Esophagus squamous epithelium (tissue), 5 donors: ENCODE data around the gene APPBP2. TPM values are rescaled to one million over a fixed set of nuclear protein-coding genes. Genes with fewer than 3 reads are reported as not detected.

ENCODE experiments used
- DNase-seq: peaks from one replicate; lab custom pipeline; 2025; lab: John Stamatoyannopoulos, UW
- H3K27ac ChIP-seq, 4 donors: fragments of 200-600 bp; sonication (generic); one replicate each; pipeline ENCODE4 v1.5.1; 2016 to 2019; ENCODE audit warnings: mild to moderate bottlenecking in 1 of 4
- H3K27me3 ChIP-seq, 4 donors: fragments of 200-600 bp; sonication (generic); 1 replicate in 3 of 4; 2 replicates in 1 of 4; pipeline versions ENCODE4 v1.5.1 to v1.6.0; 2017 to 2021; ENCODE audit warnings: antibody characterized with exemption in 1 of 4
- H3K36me3 ChIP-seq, 3 donors: fragments of 200-600 bp; sonication (generic); one replicate each; pipeline ENCODE4 v1.5.1; 2016 to 2019
- H3K4me1 ChIP-seq, 3 donors: fragments of 200-600 bp; sonication (generic); one replicate each; pipeline ENCODE4 v1.5.1; 2017 to 2019
- H3K4me3 ChIP-seq, 4 donors: fragments of 200-600 bp; sonication (generic); 1 replicate in 3 of 4; 2 replicates in 1 of 4; pipeline ENCODE4 v1.5.1; 2016 to 2019; ENCODE audit warnings: mild to moderate bottlenecking in 2 of 4, moderate library complexity in 1 of 4
- H3K9me3 ChIP-seq, 3 donors: fragments of 200-600 bp; sonication (generic); one replicate each; pipeline ENCODE4 v1.5.1; 2016 to 2019
- POLR2A ChIP-seq, 4 donors: fragments of 450-650 bp; IDR thresholded peaks; one replicate each; pipeline ENCODE4 v1.6.1; 2017; ENCODE audit warnings: antibody characterized with exemption in 4 of 4, mild to moderate bottlenecking in 4 of 4, moderate library complexity in 3 of 4
- WGBS, 2 donors: methylation state at CpG; one replicate each; pipeline ENCODE4 v1.1.5; 2018; 5-methylcytosine and 5-hydroxymethylcytosine counted together
- intact Hi-C: fragments of 100-400 bp; cut with DNase I; formaldehyde crosslinking; loops from one replicate; pipeline ENCODE4 v1.15.0; 2022
- total RNA-seq, 4 donors: library from RNA; depleted of rRNA; stranded (reverse); fragments of >200 nt; gene quantifications; one replicate each; pipeline ENCODE4 v1.1.0, GENCODE V29; 2016
- TF ChIP-seq, protein P1 (sequence below), 6 experiments: fragments of 450-650 bp in 4 of 6; fragments of 200-600 bp in 2 of 6; sonication (generic) in 2 of 6; IDR thresholded peaks; one replicate each; pipeline ENCODE4 v1.5.1; 2016 to 2019; ENCODE audit warnings: antibody characterized with exemption in 6 of 6, mild to moderate bottlenecking in 4 of 6, moderate library complexity in 4 of 6
- donor health status: DM: yes; HTN: yes; CAD: no.

APPBP2 gene
- total RNA-seq, 4 donors from 2014 or later = 9.7 to 26.3 (median 16.0) TPM

DNA sequence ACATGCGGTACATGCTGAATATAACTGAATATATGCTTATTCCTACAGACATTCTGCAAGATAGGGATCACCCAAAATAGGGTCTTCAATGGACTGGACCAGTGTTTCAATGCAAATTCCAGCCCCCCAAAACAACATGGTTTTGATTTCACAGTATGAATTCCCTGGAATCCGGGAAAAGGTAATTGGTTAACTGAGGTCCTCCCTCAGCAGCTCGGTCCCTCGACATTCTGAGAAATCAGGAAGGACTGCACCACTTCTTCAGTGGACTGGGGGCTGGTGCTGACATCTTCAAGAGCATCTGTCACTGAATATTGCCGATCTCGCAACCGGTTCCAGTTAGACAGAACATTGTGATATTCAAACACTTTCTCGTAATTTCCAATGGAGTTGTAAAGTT is 78.7 kb downstream of the APPBP2 start:
- WGBS, 2 donors = 95 to 98% methylated on average over 8 of the region's 8 CpGs

DNA sequence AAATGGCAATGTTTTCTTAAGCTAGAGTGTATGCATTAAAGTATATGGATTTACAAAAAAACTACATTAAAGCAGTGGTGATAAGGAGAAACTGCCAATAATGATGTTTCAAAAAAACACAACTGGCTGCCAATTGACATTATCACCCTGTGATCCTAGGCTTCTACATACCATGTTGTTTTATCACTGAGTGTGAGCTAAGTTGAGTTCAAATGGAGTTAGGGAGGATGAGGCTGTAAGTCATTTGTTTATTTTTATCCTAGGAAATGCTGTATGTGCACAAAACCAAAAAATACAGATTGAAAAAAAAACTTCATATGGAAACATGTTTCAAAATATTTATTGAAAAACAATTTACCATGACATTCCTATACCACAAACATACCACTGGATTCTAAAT is 80.9 kb downstream of the APPBP2 start:
- DNase-seq = no peak
- Histone ChIP-seq H3K27ac (no peak overlapping the region), H3K9me3 (no peaks in the 10 kb centered on the region), H3K27me3 (no peaks in the 10 kb centered on the region), H3K4me1 (peaks cover 0 to 23% (median 9%) of the 10 kb centered on the region in 3 donors), H3K36me3 (peaks cover 0 to 57% (median 12%) of the 10 kb centered on the region in 3 donors), H3K4me3 (no peak overlapping the region)
- intact Hi-C loops = no loop called here
- TF ChIP-seq POLR2A (IDR thresholded peaks at IDR 0.05) = no peak
- TF ChIP-seq, protein P1, sequence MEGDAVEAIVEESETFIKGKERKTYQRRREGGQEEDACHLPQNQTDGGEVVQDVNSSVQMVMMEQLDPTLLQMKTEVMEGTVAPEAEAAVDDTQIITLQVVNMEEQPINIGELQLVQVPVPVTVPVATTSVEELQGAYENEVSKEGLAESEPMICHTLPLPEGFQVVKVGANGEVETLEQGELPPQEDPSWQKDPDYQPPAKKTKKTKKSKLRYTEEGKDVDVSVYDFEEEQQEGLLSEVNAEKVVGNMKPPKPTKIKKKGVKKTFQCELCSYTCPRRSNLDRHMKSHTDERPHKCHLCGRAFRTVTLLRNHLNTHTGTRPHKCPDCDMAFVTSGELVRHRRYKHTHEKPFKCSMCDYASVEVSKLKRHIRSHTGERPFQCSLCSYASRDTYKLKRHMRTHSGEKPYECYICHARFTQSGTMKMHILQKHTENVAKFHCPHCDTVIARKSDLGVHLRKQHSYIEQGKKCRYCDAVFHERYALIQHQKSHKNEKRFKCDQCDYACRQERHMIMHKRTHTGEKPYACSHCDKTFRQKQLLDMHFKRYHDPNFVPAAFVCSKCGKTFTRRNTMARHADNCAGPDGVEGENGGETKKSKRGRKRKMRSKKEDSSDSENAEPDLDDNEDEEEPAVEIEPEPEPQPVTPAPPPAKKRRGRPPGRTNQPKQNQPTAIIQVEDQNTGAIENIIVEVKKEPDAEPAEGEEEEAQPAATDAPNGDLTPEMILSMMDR (IDR thresholded peaks at IDR 0.05) = no peak

More for the DNA sequence above, 78.7 kb downstream of the APPBP2 start:
- Histone ChIP-seq H3K36me3 (peaks cover 0 to 79% (median 20%) of the 10 kb centered on the region in 3 donors), H3K4me1 (peaks cover 0 to 19% (median 6%) of the 10 kb centered on the region in 3 donors), H3K27me3 (no peaks in the 10 kb centered on the region), H3K4me3 (no peak overlapping the region), H3K27ac (no peak overlapping the region), H3K9me3 (no peaks in the 10 kb centered on the region)
- DNase-seq = no peak
- TF ChIP-seq, protein P1 (IDR thresholded peaks at IDR 0.05) = no peak
- TF ChIP-seq POLR2A (IDR thresholded peaks at IDR 0.05) = no peak
- intact Hi-C loops = no loop called here

DNA sequence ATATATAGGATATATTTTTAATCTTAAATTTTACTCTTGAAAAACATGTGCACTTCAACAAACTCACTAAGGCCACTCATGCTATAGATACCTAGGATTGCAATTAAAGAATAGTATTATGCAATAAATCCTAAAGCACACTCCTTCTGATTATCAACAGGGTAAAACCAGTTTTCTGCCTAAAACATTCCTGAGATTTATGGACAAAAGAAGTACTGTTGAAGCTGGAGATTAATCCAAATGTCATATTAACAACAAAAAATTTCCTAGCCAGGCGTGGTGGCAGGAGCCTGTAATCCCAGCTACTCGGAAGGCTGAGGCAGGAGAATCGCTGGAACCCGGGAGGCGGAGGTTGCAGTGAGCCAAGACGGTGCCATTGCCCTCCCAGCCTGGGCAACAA is 82.3 kb downstream of the APPBP2 start:
- Histone ChIP-seq H3K9me3 (no peaks in the 10 kb centered on the region), H3K4me1 (peaks cover 0 to 23% (median 9%) of the 10 kb centered on the region in 3 donors), H3K4me3 (no peak overlapping the region), H3K27ac (peak overlapping the region in 1 of 4 donors; percentile 6), H3K36me3 (peaks cover 0 to 43% (median 10%) of the 10 kb centered on the region in 3 donors), H3K27me3 (no peaks in the 10 kb centered on the region)
- intact Hi-C loops = no loop called here
- no peak for TF ChIP-seq POLR2A (IDR thresholded peaks at IDR 0.05)
- TF ChIP-seq, protein P1 (IDR thresholded peaks at IDR 0.05) = no peak
- DNase-seq = no peak
- 28 to 51% methylated on average over 6 of the region's 6 CpGs for WGBS, 2 donors

DNA sequence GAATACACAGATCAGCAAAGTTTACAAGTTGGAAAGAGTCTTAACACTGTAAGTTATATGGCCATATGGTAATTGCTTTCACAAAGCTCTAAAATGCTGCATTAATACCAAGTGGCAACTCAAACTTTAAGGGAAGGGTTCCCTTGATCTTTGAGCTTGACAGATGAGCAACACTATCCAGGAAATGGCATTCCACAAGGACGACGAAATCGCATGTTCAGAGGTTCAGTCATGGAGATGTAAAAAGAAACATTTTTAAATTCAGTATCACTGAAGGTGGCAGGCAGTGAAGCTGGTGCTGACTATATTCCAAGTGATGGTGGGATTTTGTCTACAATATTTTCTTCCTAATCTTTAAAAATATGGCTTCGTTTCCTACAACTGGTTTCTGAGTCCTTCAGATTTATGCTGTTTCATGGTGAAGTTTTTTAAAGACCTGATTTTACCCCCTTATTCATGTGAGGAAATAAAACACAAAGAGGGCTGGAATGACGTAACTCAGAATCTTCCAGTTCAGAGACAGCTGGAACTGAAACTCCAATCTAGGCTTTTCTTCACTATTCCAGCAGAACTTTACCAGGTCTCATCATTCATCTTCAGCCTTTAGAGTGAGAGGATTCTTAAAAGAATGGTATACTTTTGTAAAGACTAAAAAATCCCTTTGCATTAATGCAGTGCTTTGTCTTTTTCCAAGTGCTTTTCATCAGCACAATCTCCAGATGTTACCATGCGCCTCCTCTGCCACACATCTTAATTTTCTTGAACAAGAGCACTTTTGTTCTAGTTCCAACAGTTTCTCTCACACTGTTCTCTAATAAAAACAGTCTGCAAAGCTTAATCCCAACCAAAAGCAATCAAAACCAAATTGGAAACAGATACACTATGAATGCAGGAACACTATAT is 83.5 kb downstream of the APPBP2 start:
- peaks cover 0 to 23% (median 9%) of the 10 kb centered on the region in 3 donors for H3K4me1 ChIP-seq
- H3K4me3 ChIP-seq = no peak overlapping the region
- no peak for DNase-seq
- peaks cover 0 to 31% (median 2%) of the 10 kb centered on the region in 3 donors for H3K36me3 ChIP-seq
- H3K27me3 ChIP-seq = no peaks in the 10 kb centered on the region
- TF ChIP-seq, protein P1 (IDR thresholded peaks at IDR 0.05) = no peak
- TF ChIP-seq POLR2A (IDR thresholded peaks at IDR 0.05) = no peak
- 62 to 64% methylated on average over 6 of the region's 6 CpGs for WGBS, 2 donors
- no peak overlapping the region for H3K27ac ChIP-seq
- intact Hi-C loops = no loop called here
- no peaks in the 10 kb centered on the region for H3K9me3 ChIP-seq

DNA sequence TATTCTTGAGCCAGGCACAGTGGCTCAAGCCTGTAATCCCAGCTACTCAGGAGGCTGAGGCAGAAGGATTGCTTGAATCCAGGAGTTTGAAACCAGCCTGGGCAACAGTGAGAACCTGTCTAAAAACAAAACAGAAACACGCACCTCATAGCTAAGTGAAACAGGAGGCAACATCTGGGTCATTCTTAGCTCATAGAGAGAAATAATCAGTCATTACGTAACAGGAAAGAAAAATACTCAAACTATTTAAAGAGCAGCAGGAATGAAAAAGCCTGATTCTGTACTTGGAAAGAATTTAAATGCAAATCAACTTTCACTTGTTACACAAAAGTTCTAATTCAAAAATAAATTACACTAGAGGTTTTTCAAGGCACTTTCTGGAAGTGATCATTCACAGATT is 86.5 kb downstream of the APPBP2 start:
- intact Hi-C loops = loop anchor here (10.0 kb wide), 1 partner anchor 305 kb away; no protein-coding TSS in a partner anchor
- 15 to 17% methylated on average over 2 of the region's 2 CpGs for WGBS, 2 donors
- Histone ChIP-seq H3K27ac (no peak overlapping the region), H3K27me3 (no peaks in the 10 kb centered on the region), H3K4me3 (no peak overlapping the region), H3K4me1 (peaks cover 0 to 32% (median 9%) of the 10 kb centered on the region in 3 donors), H3K9me3 (no peaks in the 10 kb centered on the region), H3K36me3 (peaks cover 0 to under 1% (median 0%) of the 10 kb centered on the region in 3 donors)
- no peak for DNase-seq
- TF ChIP-seq, protein P1 (IDR thresholded peaks at IDR 0.05) = no peak
- TF ChIP-seq POLR2A (IDR thresholded peaks at IDR 0.05) = no peak
